ENCODE measurements around the gene MAFB. TPM values are rescaled to one million over a fixed set of nuclear protein-coding genes. Genes with fewer than 3 reads are reported as not detected.

MAFB gene
- total RNA-seq, 6 donors from 2014 or later = 34.0 to 81.7 (median 60.5) TPM

GRCh38 chr20:40698281-40698680 is 9.2 kb upstream of the MAFB start:
- no peaks in the 10 kb centered on the region for H3K9me3 ChIP-seq
- no peaks in the 10 kb centered on the region for H3K36me3 ChIP-seq
- no peak overlapping the region for H3K27ac ChIP-seq
- H3K4me3 ChIP-seq = no peak overlapping the region
- no peak for TF ChIP-seq EP300 (IDR thresholded peaks at IDR 0.05)
- TF ChIP-seq POLR2AphosphoS5 (IDR thresholded peaks at IDR 0.05) = no peak
- TF ChIP-seq POLR2A (IDR thresholded peaks at IDR 0.05) = no peak
- TF ChIP-seq, protein P1, sequence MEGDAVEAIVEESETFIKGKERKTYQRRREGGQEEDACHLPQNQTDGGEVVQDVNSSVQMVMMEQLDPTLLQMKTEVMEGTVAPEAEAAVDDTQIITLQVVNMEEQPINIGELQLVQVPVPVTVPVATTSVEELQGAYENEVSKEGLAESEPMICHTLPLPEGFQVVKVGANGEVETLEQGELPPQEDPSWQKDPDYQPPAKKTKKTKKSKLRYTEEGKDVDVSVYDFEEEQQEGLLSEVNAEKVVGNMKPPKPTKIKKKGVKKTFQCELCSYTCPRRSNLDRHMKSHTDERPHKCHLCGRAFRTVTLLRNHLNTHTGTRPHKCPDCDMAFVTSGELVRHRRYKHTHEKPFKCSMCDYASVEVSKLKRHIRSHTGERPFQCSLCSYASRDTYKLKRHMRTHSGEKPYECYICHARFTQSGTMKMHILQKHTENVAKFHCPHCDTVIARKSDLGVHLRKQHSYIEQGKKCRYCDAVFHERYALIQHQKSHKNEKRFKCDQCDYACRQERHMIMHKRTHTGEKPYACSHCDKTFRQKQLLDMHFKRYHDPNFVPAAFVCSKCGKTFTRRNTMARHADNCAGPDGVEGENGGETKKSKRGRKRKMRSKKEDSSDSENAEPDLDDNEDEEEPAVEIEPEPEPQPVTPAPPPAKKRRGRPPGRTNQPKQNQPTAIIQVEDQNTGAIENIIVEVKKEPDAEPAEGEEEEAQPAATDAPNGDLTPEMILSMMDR (IDR thresholded peaks at IDR 0.05) = no peak
- DNase-seq = no peak
- no peaks in the 10 kb centered on the region for H3K27me3 ChIP-seq
- peaks cover 0 to 7% (median 0%) of the 10 kb centered on the region in 4 donors for H3K4me1 ChIP-seq
- ATAC-seq (ENCODE audit: low FRiP score in 2 of 2) = no peak
- WGBS, 2 donors = 88 to 92% methylated on average over 1 of the region's 1 CpG

- Histone ChIP-seq H3K36me3 (no peaks in the 10 kb centered on the region), H3K9me3 (no peaks in the 10 kb centered on the region), H3K4me1 (peaks cover 0 to 12% (median under 1%) of the 10 kb centered on the region in 4 donors), H3K27me3 (peaks cover 0 to 6% (median 2%) of the 10 kb centered on the region in 4 donors), H3K27ac (no peak overlapping the region), H3K4me3 (no peak overlapping the region)
- 23 to 38% methylated on average over 5 of the region's 5 CpGs for WGBS, 2 donors
- TF ChIP-seq POLR2AphosphoS5 (IDR thresholded peaks at IDR 0.05) = no peak
- TF ChIP-seq, protein P1 (IDR thresholded peaks at IDR 0.05) = no peak
- TF ChIP-seq EP300 (IDR thresholded peaks at IDR 0.05) = no peak
- TF ChIP-seq POLR2A (IDR thresholded peaks at IDR 0.05) = no peak
- DNase-seq = no peak
- peak in 1 of 2 donors; percentile 48 for ATAC-seq (ENCODE audit: low FRiP score in 2 of 2)
These were observed 8.5 kb upstream of the MAFB start for GRCh38 chr20:40697541-40697940.

DNA sequence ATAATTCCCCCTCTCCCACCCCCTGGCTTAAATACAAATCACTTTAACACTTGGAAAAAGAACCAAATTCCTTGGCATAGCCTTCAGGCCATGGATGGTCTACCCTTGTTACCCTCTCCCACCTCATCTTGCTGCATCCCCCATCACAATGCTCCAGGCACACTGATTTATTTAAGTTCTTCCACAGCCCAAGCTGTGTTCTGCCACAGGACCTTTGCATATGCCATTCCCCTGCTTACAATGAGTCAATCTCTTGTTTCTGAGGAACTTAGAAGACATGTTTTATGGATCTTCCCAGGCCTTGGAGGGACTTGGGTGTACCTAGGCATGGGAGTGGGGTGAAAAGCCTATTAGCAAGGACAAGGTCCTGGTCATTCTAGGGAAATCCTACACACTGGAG is 6.2 kb upstream of the MAFB start:
- peaks cover 8 to 32% (median 11%) of the 10 kb centered on the region in 4 donors for H3K4me1 ChIP-seq
- peaks cover 0 to 28% (median 13%) of the 10 kb centered on the region in 4 donors for H3K27me3 ChIP-seq
- ATAC-seq (ENCODE audit: low FRiP score in 2 of 2) (no peak), DNase-seq (no peak)
- no peak overlapping the region for H3K27ac ChIP-seq
- TF ChIP-seq, protein P1 (IDR thresholded peaks at IDR 0.05) = no peak
- TF ChIP-seq POLR2A (IDR thresholded peaks at IDR 0.05) (no peak), POLR2AphosphoS5 (IDR thresholded peaks at IDR 0.05) (no peak), EP300 (IDR thresholded peaks at IDR 0.05) (no peak)
- no peak overlapping the region for H3K4me3 ChIP-seq
- H3K9me3 ChIP-seq = no peaks in the 10 kb centered on the region
- H3K36me3 ChIP-seq = no peaks in the 10 kb centered on the region

- peaks cover 10 to 41% (median 16%) of the 10 kb centered on the region in 4 donors for H3K4me1 ChIP-seq
- no peak overlapping the region for H3K27ac ChIP-seq
- H3K9me3 ChIP-seq = no peaks in the 10 kb centered on the region
- H3K36me3 ChIP-seq = no peaks in the 10 kb centered on the region
- WGBS, 2 donors = 80 to 87% methylated on average over 3 of the region's 3 CpGs
- peaks cover 0 to 28% (median 13%) of the 10 kb centered on the region in 4 donors for H3K27me3 ChIP-seq
- ATAC-seq (ENCODE audit: low FRiP score in 2 of 2) (no peak), DNase-seq (no peak)
- no peak for TF ChIP-seq POLR2A (IDR thresholded peaks at IDR 0.05)
- TF ChIP-seq, protein P1 (IDR thresholded peaks at IDR 0.05) = no peak
- TF ChIP-seq POLR2AphosphoS5 (IDR thresholded peaks at IDR 0.05) = no peak
- no peak for TF ChIP-seq EP300 (IDR thresholded peaks at IDR 0.05)
- no peak overlapping the region for H3K4me3 ChIP-seq
These were observed 5.2 kb upstream of the MAFB start for GRCh38 chr20:40694246-40694645.
